ENCODE data around the gene UGT1A1.

UGT1A1 gene

GRCh38 chr2:233816334-233816733 is 56.3 kb downstream of the UGT1A1 start:
- TF ChIP-seq GATA3 (IDR thresholded peaks at IDR 0.05; ENCODE audit: low read depth, low read length) (no peak), GATA2 (IDR thresholded peaks at IDR 0.05; ENCODE audit: low read depth, low read length) (no peak)

DNA sequence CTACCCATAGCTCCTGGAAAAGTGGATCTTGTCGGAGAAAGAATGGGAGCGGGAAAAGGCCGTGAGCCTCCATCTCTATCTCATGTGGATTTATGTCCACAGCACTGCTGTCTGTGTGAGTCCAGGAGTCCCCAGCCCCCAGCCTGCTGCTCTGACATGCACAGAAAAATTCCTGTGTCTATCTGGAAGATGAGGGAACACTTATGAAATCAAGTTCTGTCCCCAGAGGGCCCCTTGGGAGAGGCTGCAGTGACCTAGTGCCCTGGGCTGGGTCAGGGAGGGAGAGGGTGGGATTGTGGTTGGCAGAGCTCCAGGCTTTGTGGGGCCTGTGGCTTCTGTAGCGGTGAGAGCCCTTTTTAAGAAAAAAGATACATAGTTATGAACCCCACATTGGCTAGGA is 56.7 kb downstream of the UGT1A1 start:
- TF ChIP-seq GATA3 (IDR thresholded peaks at IDR 0.05; ENCODE audit: low read depth, low read length): no peak
- no peak for TF ChIP-seq GATA2 (IDR thresholded peaks at IDR 0.05; ENCODE audit: low read depth, low read length)

DNA sequence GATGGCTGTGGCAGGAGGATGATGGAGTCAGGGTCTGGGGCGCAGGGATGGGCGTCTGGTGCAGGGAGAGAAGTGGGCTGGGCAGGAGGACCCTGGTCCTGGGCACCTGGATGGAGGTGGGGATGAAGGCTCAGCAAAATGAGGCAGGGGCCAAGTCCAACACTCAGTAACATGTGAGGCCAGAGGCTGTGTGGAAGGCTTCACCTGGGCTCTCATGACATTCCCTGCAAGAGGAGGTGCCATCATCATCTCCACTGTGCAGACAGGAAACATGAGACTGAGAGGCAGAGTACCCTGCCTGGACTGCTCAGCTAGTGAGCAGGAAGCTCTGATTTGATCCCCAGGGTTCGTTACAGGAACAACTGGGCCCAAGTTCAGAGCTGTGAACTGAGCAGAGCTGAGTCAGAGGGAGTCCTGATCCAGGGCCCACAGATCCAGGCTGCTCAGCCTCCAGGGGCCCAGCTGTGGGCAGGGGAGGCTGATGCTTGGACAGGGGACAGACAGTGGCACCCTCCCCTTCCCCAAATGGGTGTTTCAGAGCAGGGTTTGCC is 57.4 kb downstream of the UGT1A1 start:
- TF ChIP-seq GATA3 (IDR thresholded peaks at IDR 0.05; ENCODE audit: low read depth, low read length) (no peak), GATA2 (IDR thresholded peaks at IDR 0.05; ENCODE audit: low read depth, low read length) (no peak)

- TF ChIP-seq GATA3 (IDR thresholded peaks at IDR 0.05; ENCODE audit: low read depth, low read length): no peak
- TF ChIP-seq GATA2 (IDR thresholded peaks at IDR 0.05; ENCODE audit: low read depth, low read length): no peak
These were observed 58.0 kb downstream of the UGT1A1 start for GRCh38 chr2:233817995-233818638.

GRCh38 chr2:233818639-233819621 is 58.9 kb downstream of the UGT1A1 start:
- no peak for TF ChIP-seq GATA3 (IDR thresholded peaks at IDR 0.05; ENCODE audit: low read depth, low read length)

GRCh38 chr2:233819884-233820773 is 60.1 kb downstream of the UGT1A1 start:
- no peak for TF ChIP-seq GATA3 (IDR thresholded peaks at IDR 0.05; ENCODE audit: low read depth, low read length)
- no peak for TF ChIP-seq GATA2 (IDR thresholded peaks at IDR 0.05; ENCODE audit: low read depth, low read length)

DNA sequence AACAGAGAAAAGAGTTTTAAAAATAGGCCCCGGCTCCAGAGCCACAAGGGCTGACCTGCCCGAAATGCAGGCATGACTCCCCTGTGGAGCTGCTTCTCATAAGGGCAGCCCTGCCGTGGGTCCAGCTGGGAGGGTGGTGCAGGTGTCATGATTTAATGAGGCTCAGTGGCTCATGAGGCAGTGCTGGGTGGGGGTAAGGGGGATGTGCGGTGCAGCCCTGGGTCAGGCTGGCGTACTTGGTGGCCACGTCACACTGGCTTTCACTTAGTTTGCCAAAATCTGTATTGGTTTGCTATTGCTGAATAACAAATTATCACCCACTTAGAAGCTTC is 60.7 kb downstream of the UGT1A1 start:
- TF ChIP-seq GATA3 (IDR thresholded peaks at IDR 0.05; ENCODE audit: low read depth, low read length): no peak
- no peak for TF ChIP-seq GATA2 (IDR thresholded peaks at IDR 0.05; ENCODE audit: low read depth, low read length)

GRCh38 chr2:233821196-233821595 is 61.1 kb downstream of the UGT1A1 start:
- TF ChIP-seq GATA3 (IDR thresholded peaks at IDR 0.05; ENCODE audit: low read depth, low read length) (no peak), GATA2 (IDR thresholded peaks at IDR 0.05; ENCODE audit: low read depth, low read length) (no peak)

GRCh38 chr2:233821709-233822100 is 61.6 kb downstream of the UGT1A1 start:
- no peak for TF ChIP-seq GATA3 (IDR thresholded peaks at IDR 0.05; ENCODE audit: low read depth, low read length)
- no peak for TF ChIP-seq GATA2 (IDR thresholded peaks at IDR 0.05; ENCODE audit: low read depth, low read length)

GRCh38 chr2:233822101-233822771 is 62.2 kb downstream of the UGT1A1 start:
- TF ChIP-seq GATA2 (IDR thresholded peaks at IDR 0.05; ENCODE audit: low read depth, low read length): no peak
- TF ChIP-seq GATA3 (IDR thresholded peaks at IDR 0.05; ENCODE audit: low read depth, low read length): no peak
